Stromal cell of bone marrow (primary cell): ENCODE results near the gene CHI3L2.
A peak's percentile ranks its signal among the peaks of the same experiment; 100 is the strongest.

Source experiments
- DNase-seq: peaks from one replicate; pipeline ENCODE4 v3.0.0-alpha.2; 2012; ENCODE audit warnings: low read depth

CHI3L2 gene

DNA sequence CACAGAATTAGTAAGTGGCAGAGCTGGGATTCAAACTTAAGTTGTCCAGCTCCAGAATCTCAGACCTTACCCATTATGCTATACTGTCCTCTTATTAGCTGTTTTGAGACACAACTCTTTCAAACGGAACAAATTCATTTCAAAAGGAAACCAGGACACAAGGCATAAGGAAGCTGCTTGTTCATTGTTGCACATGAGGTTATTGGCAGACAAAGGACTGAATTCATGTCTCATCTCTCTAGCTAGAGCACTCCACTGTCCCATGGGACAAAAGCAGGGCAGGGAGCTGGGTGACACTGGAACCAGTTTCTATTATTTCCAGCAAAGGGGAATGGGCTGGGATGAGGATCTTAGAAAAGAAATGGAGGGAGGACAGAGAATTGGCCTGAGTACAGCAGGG lies 26.4 kb downstream of the CHI3L2 start:
- DNase-seq = no peak

DNA sequence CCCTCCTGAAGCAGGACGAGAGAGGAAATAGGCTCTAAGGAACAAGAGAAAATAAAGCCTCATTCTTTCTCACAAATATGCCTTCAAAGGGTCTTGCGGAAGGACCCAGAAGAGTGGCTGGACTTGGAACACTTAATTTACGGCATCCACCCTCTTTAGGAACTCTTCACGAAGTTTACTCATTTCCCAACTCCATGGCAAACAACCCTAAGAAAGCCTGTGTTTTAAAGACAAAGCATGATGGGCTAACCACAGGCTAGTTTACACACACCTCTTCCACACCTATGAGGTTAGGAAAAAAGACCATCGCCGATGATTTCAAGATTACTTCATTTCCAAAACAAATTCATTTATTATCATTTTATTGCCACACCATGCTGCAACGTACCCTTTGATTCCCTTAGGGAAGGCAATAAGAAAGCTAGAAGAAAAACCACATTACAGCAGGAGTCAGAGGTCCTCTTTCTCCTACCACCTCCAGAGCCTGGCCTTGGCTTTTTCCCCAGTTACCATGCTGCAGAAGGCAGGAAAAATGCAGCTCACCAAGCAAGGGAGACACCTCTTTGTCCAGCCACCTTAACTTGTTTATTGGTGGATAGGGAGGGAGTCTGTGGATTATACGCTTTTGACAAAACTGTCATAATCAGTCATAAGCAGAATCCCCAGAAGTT lies 29.6 kb downstream of the CHI3L2 start:
- no peak for DNase-seq

DNA sequence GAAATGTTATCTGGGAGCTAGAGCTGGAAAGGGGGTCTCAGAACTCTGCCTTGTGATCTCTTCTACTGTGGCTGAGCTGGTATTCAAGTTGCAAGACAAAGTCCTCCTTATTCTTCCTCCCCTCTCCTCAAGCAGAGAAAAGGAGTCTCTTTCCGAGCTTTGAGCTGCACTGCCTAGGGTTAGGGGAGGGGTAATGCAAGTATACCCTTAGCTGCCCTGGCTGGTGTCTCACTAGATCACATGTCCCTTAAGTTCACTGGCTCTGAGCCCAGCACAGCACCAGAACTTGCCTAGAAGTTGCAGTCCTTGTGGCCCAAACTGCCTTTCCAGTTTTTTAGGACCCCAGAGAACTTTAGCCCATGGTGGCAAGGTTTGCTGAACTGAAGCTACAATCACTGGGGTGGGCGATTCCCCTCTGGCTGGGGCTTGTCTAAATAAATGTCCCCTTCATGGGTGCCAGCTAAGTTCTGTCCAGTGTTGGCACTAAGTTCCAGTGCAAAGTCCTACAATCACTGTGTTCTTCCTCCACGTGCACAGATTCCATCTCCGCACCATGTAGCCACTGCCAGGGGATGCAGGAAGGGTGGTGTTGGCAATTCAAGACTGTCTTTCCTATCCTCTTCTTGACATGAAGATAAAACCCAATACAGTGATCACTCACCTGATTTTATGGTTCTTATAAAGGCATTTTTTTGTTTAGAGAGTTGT lies 40.4 kb downstream of the CHI3L2 start:
- DNase-seq = no peak

DNA sequence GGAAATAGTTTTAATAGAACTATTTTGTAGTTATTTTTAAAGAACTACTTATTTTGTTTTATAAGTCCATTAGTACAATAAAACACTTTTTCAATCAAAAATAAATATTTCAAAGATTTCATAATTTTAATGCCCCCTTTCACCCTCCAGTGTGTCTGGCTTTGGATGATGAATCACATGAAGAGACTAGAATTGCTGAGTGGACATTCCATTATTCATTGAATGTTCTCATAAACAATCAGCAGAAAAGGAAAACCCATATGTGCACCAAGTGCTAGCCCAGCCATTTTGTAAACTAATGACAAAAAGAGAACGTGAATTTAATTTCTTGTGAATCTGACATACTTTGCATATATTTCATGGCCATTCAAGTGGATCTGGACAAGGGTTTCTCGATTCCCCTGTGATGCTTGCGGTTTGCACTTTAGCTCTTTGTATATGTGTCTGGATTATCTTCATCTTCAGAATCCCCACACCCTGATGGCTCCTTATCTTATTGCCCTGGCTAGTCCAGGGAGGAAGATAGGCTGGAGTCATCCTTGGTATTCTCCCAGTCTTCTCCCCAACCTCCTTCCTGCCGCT lies 42.4 kb downstream of the CHI3L2 start:
- DNase-seq = no peak

DNA sequence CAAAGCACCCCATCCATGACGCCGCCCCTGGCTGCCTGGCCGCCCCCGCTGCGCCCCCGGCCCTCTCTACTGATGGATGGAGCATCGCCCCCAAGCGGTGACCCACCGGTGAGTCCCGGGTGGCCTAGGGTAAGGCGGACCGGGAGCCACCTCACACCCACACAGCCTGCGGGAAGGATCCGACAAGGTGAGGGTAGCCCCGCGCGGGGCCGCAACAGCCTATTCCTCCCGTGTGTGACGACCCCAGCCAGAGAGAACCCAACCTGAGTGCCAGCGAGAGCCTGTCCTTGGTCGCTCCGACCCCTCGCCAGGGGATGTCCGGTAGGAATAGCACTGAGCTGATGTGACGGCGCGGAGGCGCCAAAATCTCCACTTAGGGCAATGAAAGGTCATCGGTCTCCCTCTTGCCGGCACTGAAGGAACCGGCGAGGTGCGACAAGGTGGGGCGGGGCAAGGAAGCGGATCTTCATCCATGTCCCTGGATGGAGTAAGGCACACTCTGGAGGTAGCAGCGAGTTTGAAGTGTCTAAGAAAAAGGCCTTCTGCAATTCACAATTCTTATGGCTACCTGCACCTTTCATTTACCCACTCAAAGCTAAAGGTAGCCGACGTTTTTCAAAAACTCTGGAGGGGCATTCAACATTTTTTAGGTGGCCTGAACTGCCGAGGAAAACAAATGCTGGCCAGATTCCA lies 43.4 kb downstream of the CHI3L2 start:
- DNase-seq = no peak

DNA sequence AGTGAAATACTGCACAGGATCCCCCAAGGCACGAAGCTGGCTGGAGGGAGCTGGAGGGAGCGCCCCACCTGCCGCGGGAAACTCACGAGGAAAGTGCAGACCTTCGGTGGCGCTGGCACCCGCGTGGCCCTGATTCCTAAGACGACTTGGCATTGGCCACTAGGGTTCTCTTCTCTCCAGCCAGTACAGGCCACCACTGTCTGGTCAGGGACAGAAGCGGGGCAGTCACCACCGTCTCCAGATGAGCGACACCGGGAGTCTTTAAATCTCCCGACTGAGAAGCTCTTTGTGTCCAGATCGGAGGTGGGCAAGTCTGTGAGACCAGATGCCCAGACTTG lies 43.9 kb downstream of the CHI3L2 start:
- DNase-seq = no peak

DNA sequence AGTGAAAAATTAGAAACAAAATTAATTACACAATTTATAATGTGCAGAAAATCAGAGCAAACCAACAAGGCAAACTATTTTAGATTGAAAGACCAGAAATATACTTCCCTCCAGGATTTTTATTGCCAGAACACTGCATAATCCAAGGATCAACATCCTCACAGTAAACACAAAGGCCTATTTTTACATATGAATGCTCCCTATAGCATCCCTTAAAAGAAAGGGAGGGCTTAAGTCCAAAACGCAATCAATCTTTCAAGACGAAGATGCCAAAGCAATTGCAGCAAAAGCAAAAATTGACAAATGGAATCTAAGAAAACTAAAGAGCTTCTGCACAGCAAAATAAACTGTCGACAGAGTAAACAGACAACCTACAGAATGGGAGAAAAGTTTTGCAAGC lies 44.6 kb downstream of the CHI3L2 start:
- DNase-seq = no peak

DNA sequence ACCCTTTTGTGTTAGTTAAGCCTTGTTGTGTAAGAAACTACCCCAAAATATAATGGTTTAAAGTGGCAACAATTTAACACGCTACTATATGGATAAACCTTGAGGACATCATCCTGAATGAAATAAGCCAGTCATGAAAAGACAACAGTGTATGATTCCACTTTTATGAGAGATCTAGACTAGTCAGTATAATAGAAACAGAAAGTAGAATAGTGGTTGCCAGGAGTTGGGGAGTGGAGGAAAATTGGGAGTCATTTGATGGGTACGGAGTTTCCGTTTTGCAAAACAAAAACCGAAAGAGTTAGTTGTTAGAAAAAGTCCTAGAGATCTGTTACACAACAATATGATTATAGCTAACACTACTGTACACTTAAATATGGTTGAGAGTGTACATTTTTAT lies 47.1 kb downstream of the CHI3L2 start:
- peak; percentile 71 for DNase-seq

DNA sequence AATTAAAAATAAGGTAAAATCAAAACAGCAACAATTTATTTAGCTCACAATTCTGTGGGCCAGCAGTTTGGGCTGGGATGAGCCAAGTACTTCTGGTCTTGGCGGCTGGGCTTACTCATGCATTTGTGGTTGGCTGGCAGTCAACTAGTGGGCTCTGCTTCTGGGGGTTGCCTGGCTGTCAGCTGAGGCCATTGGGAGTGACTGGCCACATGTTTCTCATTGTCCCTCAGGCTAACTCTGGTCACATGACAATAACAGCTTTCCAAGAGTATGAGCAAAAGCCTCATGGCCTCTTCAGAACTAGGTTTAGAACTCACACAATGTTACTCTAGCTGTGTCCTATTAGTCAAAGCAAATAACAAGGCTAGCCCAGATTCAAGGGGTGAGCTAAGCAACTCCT lies 47.6 kb downstream of the CHI3L2 start:
- DNase-seq = peak; percentile 98

DNA sequence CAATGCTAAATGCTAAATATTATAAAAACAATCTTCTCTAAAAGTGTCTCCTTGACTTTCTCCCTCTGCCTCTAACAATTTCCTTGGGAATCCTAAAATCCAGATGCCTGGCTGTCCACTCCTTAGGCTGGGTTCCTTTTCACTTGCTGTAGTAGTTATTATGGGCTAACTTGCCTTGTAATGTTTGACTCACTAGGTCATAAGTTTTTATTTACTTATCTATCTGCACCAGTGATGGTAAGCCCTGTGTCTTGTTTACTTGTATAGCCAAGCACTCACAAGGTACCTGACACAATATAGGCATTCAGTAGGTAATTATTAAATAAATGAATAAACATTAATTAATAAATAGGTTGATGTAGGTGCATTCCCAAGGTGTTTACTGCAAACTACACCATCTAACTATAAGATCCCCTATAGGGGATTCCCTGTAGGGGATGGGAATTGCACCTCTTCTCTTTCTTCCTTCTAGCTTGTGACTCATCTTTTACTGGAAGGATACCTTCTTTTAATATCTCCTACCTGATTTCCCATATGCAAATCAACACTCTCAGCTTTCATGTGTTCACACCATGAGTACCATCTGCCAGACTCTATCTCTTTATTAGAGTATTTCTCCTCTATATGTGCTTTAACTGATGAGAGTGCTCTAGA lies 48.4 kb downstream of the CHI3L2 start:
- DNase-seq = no peak

DNA sequence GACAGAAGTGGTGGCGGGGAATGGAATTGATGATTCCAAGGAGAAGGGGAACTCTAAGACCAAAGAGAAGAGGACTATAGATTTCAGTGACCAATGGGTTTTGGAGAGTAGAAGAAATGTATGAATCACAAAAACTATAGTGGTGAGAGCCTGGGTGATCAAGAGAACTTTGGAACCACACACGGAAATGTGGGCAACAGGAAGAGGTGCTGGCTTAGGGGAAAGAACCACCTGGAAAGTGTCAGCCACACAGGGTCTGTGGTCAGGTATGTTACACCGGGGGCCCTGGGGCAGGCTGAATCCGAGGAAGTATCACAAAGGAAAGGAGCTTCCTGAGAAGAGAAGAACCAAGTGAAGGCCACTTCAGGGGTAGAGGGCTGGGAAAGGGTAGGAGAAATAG lies 51.6 kb downstream of the CHI3L2 start:
- no peak for DNase-seq

DNA sequence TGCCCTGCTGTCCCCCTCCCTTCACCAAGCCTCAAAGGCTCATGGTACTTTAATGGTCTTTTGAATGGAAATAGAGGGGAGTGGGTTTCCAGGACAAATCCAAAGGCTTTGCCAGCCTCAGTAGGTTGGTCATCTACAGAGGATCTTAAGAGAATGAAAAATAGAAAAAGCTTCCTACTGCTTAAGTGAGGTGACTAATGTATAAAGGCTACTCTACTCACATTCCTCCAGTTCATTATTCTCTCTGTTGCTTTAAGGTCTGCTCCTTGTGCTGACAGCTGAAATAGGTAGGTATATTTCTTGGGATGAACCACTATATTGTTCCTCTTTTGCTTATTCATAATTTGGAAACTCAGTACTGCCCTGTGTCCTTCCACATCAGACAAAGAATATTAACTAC lies 52.8 kb downstream of the CHI3L2 start:
- no peak for DNase-seq

DNA sequence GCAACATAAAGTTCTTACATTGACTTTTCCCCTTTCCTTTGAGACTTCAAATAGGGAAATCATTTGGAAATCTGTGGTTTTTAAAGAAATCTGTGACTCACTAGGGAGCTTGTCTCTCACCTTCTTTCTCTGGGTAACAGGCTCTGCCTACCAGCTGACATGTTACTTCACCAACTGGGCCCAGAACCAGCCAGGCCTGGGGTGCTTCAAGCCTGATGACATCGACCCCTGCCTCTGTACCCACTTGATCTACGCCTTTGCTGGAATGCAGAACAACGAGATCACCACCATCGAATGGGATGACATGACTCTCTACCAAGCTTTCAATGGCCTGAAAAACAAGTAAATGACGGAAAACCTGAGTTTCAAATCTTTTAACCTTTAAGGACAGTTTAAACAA lies 53.9 kb downstream of the CHI3L2 start:
- DNase-seq = peak; percentile 14

DNA sequence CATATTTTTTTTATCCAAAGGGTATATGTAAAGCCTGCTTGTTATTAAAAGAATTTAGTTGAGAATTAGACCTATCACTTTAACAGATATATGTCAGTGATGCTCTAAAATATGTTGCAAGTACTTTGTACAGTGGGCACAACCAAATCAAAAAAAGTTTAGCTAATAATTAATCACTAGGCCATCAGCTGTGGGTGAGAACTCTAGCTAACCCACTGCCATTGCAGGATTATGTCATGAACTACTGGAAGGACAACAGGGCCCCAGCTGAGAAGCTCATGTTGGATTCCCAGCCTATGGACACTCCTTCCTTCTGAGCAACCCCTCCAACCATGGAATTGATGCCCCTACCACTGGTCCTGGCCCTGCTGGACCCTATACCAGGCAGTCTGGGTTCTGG lies 56.3 kb downstream of the CHI3L2 start:
- DNase-seq = no peak

DNA sequence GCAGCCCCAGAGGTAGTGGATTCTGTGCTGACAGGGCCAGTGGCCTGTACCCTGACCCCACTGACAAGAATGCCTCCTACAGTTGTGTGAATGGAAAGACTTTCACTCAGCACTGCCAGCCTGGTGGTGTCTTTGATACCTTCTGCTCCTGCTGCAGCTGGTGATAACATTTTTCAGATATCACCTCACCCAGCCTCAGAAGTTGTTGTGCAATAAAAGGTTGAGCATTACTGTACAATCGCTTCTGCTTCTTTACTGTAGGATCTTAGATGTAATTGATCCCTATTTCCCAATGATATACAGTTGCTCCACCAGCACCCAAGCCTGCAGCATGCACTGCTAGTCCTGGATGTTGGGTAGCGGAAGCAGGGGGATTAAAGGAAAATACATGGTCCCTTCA lies 58.4 kb downstream of the CHI3L2 start:
- no peak for DNase-seq

DNA sequence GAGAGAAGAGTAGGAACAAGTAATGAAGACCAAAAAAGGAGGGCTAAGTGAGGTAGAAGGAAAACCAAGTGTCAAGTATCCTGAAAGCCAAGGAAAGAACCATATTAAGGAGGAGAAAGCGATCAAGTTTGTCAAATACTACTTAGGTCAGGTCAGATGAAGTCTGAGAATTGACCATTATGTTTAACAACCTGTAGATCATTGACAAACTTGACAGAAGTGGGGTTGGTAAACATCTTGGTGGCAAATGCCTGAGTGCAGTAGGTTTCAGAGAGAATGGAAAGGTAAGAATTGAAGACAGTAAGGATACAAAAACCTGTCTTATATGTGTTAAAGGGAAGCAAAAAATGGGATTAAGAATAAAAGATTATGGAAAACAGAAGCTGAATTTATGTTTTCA lies 59.4 kb downstream of the CHI3L2 start:
- no peak for DNase-seq

DNA sequence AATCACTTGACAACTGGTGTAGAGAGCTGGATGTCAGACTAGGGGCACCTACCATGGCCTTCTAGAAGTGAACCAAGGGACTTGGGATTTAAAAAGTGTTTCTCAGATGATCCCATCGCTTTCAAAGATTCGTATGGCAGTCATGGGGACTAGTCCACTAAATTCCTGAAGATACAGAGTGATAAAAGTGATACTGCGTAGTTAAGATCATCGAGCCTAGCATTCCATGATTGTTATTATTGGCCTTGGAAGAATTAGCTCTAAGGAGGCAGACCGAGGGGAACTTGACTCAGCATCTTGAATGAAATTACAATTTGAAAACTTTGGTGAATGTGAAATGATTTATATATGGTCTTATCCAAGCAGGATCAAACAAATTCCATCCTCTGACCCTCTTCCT lies 61.9 kb downstream of the CHI3L2 start:
- DNase-seq = no peak

DNA sequence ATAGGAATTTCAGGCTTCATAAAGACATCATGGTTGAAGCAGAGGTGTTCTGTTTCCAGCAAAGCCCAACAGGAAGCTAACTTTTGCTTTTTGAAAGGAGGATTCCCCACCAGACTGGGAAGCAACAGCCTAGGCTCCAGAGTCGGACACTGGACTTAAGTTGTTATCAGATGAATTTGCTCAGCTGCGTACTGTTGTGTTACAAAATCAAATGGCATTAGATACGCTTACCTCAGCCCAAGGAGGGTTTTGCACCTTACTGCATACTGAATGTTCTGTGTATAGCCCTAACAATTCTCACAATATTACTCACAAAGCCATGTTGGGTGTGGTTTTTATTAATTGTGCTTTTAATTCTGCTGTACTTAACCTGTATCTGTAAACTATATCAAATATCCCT lies 62.6 kb downstream of the CHI3L2 start:
- no peak for DNase-seq

DNA sequence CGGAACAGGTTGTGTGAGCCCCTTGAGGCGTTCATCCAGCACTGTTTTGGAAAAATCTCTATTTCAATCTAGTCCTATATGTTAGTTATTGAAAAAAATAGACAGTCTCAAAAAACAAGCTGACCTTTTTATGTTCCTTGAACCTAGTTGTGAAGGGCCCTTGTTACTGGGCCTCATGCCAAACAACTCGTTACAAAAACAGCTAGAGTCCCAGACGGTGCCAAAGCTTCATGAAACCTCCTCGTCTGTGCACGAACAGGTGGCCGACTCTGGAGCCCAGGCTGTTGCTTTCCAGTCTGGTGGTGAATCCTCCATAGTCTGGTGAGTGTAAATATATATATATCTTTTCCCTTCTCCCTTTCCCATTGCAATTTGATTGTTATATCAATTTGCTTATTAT lies 63.1 kb downstream of the CHI3L2 start, which contains the start of gene CHIA:
CHIA (plus strand) TSS at position 222 of the 400 bp plus-strand sequence. CDS start 19,617 bp downstream, outside the sequence.
- no peak for DNase-seq
